ENCODE results near the gene LILRA6.
"Not testable (repeated sequence)": the region's sequence is repeated elsewhere in the genome, so short reads cannot be mapped to it uniquely, and the experiment has no call there.

LILRA6 gene

GRCh38 chr19:54207983-54208783, 34.4 kb downstream of the LILRA6 start:
- no peak for DNase-seq (ENCODE audit: low read depth in 3 of 3)

- no peak for DNase-seq (ENCODE audit: low read depth in 3 of 3)
Observed at GRCh38 chr19:54207676-54207982, 35.0 kb downstream of the LILRA6 start.

GRCh38 chr19:54207193-54207592, 35.4 kb downstream of the LILRA6 start:
- DNase-seq (ENCODE audit: low read depth in 3 of 3) = not testable (repeated sequence)

- no peak for DNase-seq (ENCODE audit: low read depth in 3 of 3)
Observed at GRCh38 chr19:54206831-54207177, 35.8 kb downstream of the LILRA6 start.

GRCh38 chr19:54206030-54206830, 36.4 kb downstream of the LILRA6 start:
- DNase-seq (ENCODE audit: low read depth in 3 of 3) = no peak

GRCh38 chr19:54204767-54205468, 37.7 kb downstream of the LILRA6 start:
- DNase-seq (ENCODE audit: low read depth in 3 of 3) = no peak

GRCh38 chr19:54203151-54203611, 39.4 kb downstream of the LILRA6 start:
- DNase-seq (ENCODE audit: low read depth in 3 of 3) = no peak

- DNase-seq (ENCODE audit: low read depth in 3 of 3) = no peak
Observed at GRCh38 chr19:54201980-54202379, 40.6 kb downstream of the LILRA6 start.

GRCh38 chr19:54201172-54201701, 41.4 kb downstream of the LILRA6 start:
- DNase-seq (ENCODE audit: low read depth in 3 of 3) = no peak

- no peak for DNase-seq (ENCODE audit: low read depth in 3 of 3)
Observed at GRCh38 chr19:54199401-54199800, 43.2 kb downstream of the LILRA6 start.

GRCh38 chr19:54197121-54197520, 45.5 kb downstream of the LILRA6 start:
- DNase-seq (ENCODE audit: low read depth in 3 of 3) = no peak

- DNase-seq (ENCODE audit: low read depth in 3 of 3) = no peak
Observed at GRCh38 chr19:54196536-54196935, 46.1 kb downstream of the LILRA6 start.

- not testable (repeated sequence) for DNase-seq (ENCODE audit: low read depth in 3 of 3)
Observed at GRCh38 chr19:54194463-54194862, 48.1 kb downstream of the LILRA6 start.

GRCh38 chr19:54193011-54193410, 49.6 kb downstream of the LILRA6 start:
- DNase-seq (ENCODE audit: low read depth in 3 of 3) = no peak

GRCh38 chr19:54191811-54192453, 50.7 kb downstream of the LILRA6 start:
- no peak for DNase-seq (ENCODE audit: low read depth in 3 of 3)

GRCh38 chr19:54191011-54191810, 51.4 kb downstream of the LILRA6 start, which contains the start of gene TSEN34:
Gene TSEN34, plus strand, starts transcription at chr19:54191308. Its CDS starts 57 bp downstream, at chr19:54191365.
- DNase-seq (ENCODE audit: low read depth in 3 of 3) = peak in 2 of 3 experiments; percentile 76 to 80

- peak; percentile 99 to 100 (median 100) for DNase-seq (ENCODE audit: low read depth in 3 of 3)
Observed at GRCh38 chr19:54190503-54191010, 52.0 kb downstream of the LILRA6 start.

- peak; percentile 99 to 100 (median 100) for DNase-seq (ENCODE audit: low read depth in 3 of 3)
Observed at GRCh38 chr19:54189735-54190502, 52.7 kb downstream of the LILRA6 start.

GRCh38 chr19:54189145-54189734, 53.4 kb downstream of the LILRA6 start, which contains the start of gene MBOAT7:
Gene MBOAT7, minus strand, starts transcription at chr19:54189580. Its CDS starts 1,072 bp downstream, at chr19:54188508.
- DNase-seq (ENCODE audit: low read depth in 3 of 3) = no peak
